COLO668 (cell line): ENCODE results near the gene COL4A1.

ENCODE experiments used
- DNase-seq: peaks from one replicate; lab custom pipeline; 2025; ENCODE audit not compliant: unreplicated experiment; lab: John Stamatoyannopoulos, UW

Gene COL4A1

DNA sequence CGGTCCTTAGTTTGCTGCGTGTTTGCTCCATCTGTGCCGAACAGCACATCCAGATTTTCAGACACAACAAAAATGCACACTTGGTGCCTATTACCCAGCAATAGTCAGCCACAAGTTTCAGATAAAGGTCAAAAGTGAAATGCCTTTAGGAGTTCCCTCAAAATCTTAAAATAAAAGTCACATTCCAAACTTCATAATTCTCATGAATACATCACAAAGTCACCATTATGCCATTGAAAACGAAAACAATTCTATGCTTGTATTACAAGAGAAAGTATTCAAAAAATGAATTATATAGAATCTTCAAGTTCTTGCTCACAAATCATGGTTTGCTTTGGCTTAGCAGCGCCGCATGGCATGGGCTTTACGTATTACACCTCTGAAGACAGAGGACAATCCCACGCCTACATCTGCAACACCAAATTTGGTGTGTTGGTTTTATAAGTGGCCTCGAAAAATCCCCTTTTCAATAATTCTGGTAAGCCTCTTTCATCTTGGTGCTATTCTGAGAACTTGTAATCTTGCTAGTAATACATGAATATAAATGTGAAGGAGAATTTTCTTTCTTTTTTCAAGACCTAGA, 26.6 kb downstream of the COL4A1 start:
- DNase-seq = no peak

- DNase-seq = no peak
These were observed 27.3 kb downstream of the COL4A1 start for GRCh38 chr13:110279684-110280083.

DNA sequence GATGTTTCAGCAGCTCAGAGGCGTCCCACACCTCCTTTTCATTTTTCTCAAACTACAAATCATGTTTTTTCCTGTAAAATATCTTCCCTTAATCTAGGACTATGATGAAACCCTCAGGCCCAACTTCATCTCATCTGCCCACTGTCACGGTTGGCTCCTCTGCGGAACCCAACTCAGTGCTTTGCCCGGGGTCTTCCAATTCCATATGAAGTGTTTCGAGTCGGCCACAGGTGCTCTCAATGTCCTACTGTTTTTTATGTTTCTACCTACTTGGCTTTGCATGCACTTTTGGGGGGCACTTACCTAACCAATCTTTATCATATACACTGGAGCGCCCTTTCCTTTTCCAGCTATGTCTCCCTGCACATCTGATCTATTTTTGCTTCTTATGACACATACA, 28.1 kb downstream of the COL4A1 start:
- DNase-seq = no peak

DNA sequence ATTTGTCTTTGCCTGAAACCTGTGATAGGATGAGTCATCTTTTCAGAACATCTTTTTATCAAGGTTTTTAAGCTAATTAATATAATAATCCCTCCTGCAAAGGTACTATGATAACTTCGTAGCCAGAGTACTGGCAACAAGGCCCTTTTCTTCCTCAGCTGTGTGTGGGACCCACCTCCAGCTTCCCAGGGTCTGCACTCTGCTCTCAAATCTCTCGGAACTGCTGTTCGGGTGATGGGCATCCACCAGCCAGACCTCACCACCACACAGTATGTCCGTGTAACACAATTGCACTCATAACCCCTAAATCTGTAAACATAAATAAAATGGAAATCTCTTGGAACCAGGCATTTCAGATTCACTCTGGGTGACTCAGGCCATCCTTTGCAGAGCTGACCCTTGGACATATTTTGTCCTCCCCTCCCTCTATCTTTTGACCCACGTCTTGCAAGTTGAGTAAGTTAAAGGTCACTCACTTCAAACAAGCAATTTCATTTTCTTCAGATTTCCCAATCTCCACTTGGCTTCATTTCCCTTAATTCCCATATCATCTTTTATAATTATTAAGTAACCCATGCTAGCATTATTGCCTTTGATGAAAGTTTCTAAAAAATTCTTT, 29.5 kb downstream of the COL4A1 start:
- no peak for DNase-seq

- no peak for DNase-seq
These were observed 30.4 kb downstream of the COL4A1 start for GRCh38 chr13:110276553-110276950.

- no peak for DNase-seq
These were observed 30.9 kb downstream of the COL4A1 start for GRCh38 chr13:110275931-110276552.

- no peak for DNase-seq
These were observed 32.3 kb downstream of the COL4A1 start for GRCh38 chr13:110274687-110275086.

DNA sequence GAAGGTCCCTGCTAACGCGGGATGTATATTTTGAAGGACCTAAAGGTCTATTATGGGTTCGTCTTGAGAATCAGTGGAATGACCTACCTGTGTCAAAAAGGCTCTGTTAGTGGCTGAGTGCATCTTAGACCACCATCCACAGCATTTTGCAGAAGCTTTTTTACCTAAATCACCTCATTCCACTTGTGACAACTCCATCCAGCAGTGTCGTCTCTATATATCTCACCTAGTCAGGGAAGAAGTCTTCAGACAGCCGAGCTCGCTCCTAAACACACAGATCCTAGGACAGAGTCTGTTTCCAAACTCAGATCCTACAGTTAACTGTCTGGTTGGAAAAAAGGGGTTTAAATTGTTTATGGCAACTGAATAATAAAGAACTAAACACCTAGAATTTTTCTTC, 33.7 kb downstream of the COL4A1 start:
- DNase-seq = no peak

GRCh38 chr13:110272651-110273050, 34.3 kb downstream of the COL4A1 start:
- DNase-seq = no peak

DNA sequence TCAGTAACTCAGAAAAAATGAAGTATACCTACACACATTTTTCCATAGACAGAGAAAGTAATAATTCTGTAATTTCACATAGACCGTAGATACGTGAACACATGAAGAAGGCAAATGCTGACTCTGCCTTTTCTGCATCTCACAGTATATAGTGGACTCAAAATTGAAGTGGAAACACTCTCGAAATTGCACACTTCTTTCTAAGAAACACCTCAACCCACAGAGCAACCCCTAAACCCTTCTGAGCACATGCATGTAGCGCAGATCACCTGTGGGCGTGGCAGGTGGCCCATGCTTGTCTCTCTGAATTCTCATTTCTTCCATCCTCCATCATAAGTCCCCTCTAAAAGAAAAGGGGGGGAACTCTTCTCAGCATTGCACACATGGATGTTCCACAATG, 34.7 kb downstream of the COL4A1 start:
- DNase-seq = no peak

- no peak for DNase-seq
These were observed 35.6 kb downstream of the COL4A1 start for GRCh38 chr13:110271313-110271712.

- no peak for DNase-seq
These were observed 36.5 kb downstream of the COL4A1 start for GRCh38 chr13:110270507-110270906.

GRCh38 chr13:110269509-110270185, 37.3 kb downstream of the COL4A1 start:
- DNase-seq = no peak

GRCh38 chr13:110268576-110269185, 38.3 kb downstream of the COL4A1 start:
- no peak for DNase-seq

- DNase-seq = no peak
These were observed 38.9 kb downstream of the COL4A1 start for GRCh38 chr13:110268061-110268460.

GRCh38 chr13:110266983-110267382, 40.0 kb downstream of the COL4A1 start:
- no peak for DNase-seq

- DNase-seq = no peak
These were observed 40.5 kb downstream of the COL4A1 start for GRCh38 chr13:110266431-110266809.

- DNase-seq = no peak
These were observed 41.1 kb downstream of the COL4A1 start for GRCh38 chr13:110265682-110266430.

GRCh38 chr13:110265341-110265681, 41.6 kb downstream of the COL4A1 start:
- no peak for DNase-seq

- DNase-seq = no peak
These were observed 42.2 kb downstream of the COL4A1 start for GRCh38 chr13:110264685-110265275.

- no peak for DNase-seq
These were observed 43.1 kb downstream of the COL4A1 start for GRCh38 chr13:110263888-110264287.
